ENCODE measurements around the gene MRPL54. TPM values are rescaled to one million over a fixed set of nuclear protein-coding genes. Genes with fewer than 3 reads are reported as not detected.

The MRPL54 gene
- total and polyA plus RNA-seq, 11 donors, result 58.9 to 153 (median 69.2) TPM

- ATAC-seq (no peak), DNase-seq (no peak)
- 79 to 90% (median 86%) methylated on average over 12 of the region's 12 CpGs for WGBS, 4 donors
- intact Hi-C loops (cut with DNase I), result loop anchor here in 1 of 10 donors (10.0 kb wide), 1 partner anchor 151 kb away; no protein-coding TSS in a partner anchor
- no peak for TF ChIP-seq POLR2A (IDR thresholded peaks at IDR 0.05)
- TF ChIP-seq, protein P1, sequence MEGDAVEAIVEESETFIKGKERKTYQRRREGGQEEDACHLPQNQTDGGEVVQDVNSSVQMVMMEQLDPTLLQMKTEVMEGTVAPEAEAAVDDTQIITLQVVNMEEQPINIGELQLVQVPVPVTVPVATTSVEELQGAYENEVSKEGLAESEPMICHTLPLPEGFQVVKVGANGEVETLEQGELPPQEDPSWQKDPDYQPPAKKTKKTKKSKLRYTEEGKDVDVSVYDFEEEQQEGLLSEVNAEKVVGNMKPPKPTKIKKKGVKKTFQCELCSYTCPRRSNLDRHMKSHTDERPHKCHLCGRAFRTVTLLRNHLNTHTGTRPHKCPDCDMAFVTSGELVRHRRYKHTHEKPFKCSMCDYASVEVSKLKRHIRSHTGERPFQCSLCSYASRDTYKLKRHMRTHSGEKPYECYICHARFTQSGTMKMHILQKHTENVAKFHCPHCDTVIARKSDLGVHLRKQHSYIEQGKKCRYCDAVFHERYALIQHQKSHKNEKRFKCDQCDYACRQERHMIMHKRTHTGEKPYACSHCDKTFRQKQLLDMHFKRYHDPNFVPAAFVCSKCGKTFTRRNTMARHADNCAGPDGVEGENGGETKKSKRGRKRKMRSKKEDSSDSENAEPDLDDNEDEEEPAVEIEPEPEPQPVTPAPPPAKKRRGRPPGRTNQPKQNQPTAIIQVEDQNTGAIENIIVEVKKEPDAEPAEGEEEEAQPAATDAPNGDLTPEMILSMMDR (IDR thresholded peaks at IDR 0.05), result no peak
- H3K27ac ChIP-seq, result no peak overlapping the region
- no peaks in the 10 kb centered on the region for H3K4me1 ChIP-seq
- H3K27me3 ChIP-seq, result no peaks in the 10 kb centered on the region
- H3K9me3 ChIP-seq, result no peaks in the 10 kb centered on the region
- H3K36me3 ChIP-seq, result peaks cover 0 to 2% (median 0%) of the 10 kb centered on the region in 9 donors
- no peak overlapping the region for H3K4me3 ChIP-seq
Measured at GRCh38 chr19:3773814-3774515, 11.5 kb downstream of the MRPL54 start.

DNA sequence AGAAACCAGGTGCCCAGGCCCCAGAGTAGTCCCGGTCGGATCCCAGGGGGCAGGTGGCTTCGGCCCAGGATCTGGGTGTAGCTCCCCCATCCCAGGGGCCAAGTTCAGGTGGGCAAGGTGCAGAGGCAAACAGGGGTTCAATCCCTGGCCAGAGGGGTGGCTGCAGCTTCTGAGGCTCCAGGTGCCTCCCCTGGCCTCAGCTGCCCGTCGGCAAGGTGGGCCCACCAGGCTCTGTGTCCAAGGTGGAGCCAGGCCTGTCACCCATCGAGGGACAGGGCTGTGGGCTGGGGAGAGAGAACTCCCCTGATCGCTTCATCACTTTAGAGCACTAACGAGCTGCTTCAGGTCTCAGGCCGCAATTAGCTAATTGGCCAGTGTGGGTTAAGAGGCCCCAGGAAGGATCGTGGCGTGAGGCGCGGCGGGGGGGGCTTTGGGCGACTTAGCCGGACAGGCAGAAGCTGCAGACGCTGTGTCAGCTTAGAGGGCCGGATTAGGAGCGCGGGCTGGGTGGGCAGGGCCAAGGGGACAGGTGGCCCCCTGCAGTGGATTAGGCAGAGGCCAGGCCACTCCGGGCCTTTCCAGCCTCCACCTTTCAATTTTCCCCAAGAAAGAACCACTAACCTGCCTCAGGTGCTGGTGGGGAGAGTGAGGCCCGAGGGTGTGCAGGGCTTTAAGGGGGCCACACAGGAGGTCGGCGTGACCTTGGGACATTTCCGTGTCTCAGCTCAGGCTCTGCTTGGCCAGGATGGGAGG is 12.3 kb downstream of the MRPL54 start:
- TF ChIP-seq POLR2A (IDR thresholded peaks at IDR 0.05), result no peak
- TF ChIP-seq, protein P1 (IDR thresholded peaks at IDR 0.05), result no peak
- Histone ChIP-seq H3K27me3 (no peaks in the 10 kb centered on the region), H3K27ac (no peak overlapping the region), H3K9me3 (no peaks in the 10 kb centered on the region), H3K36me3 (no peaks in the 10 kb centered on the region), H3K4me1 (no peaks in the 10 kb centered on the region), H3K4me3 (no peak overlapping the region)
- ATAC-seq (no peak), DNase-seq (no peak)
- intact Hi-C loops (cut with DNase I), result loop anchor here in 1 of 10 donors (10.0 kb wide), 1 partner anchor 150 kb away; no protein-coding TSS in a partner anchor
- 68 to 72% (median 70%) methylated on average over 15 to 25 of the region's 25 CpGs for WGBS, 4 donors

- no peak overlapping the region for H3K27ac ChIP-seq
- H3K4me3 ChIP-seq, result no peak overlapping the region
- H3K27me3 ChIP-seq, result no peaks in the 10 kb centered on the region
- 83% methylated on average over 2 of the region's 2 CpGs; no CpG with 5 or more reads in 2 of the 4 donors for WGBS, 4 donors
- DNase-seq, result no peak
- intact Hi-C loops (cut with DNase I), result loop anchor here in 1 of 10 donors (10.0 kb wide), 1 partner anchor 149 kb away; no protein-coding TSS in a partner anchor
- H3K36me3 ChIP-seq, result no peaks in the 10 kb centered on the region
- ATAC-seq, result no peak
- H3K9me3 ChIP-seq, result peaks cover 0 to under 1% (median 0%) of the 10 kb centered on the region in 12 donors
- H3K4me1 ChIP-seq, result no peaks in the 10 kb centered on the region
- TF ChIP-seq, protein P1 (IDR thresholded peaks at IDR 0.05), result no peak
- TF ChIP-seq POLR2A (IDR thresholded peaks at IDR 0.05), result no peak
Measured at GRCh38 chr19:3775374-3775711, 12.9 kb downstream of the MRPL54 start.

DNA sequence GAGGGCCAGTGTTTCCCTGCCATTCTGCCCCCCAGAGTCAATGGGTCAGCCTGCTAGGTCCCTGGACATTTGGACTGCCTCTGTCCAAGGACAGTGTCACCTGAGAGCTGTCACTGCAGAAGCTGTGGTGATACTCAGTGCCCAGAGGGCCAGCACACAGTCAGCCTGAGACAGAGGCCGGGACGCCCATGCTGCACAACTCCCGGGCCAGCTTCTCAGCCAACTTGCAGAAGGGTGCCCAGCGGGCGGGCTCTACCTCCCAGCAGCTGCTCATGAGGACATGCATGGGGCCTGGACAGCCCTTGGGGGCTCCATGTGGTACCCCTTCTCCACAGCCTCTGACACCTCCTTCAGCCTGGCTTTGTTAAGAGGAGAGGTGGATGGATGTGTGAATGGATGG is 13.3 kb downstream of the MRPL54 start:
- Histone ChIP-seq H3K36me3 (no peaks in the 10 kb centered on the region), H3K9me3 (peaks cover 0 to 6% (median 0%) of the 10 kb centered on the region in 12 donors), H3K4me1 (no peaks in the 10 kb centered on the region), H3K27ac (no peak overlapping the region), H3K4me3 (no peak overlapping the region), H3K27me3 (no peaks in the 10 kb centered on the region)
- DNase-seq (no peak), ATAC-seq (no peak)
- intact Hi-C loops (cut with DNase I), result loop anchor here in 1 of 10 donors (10.0 kb wide), 1 partner anchor 149 kb away; no protein-coding TSS in a partner anchor
- TF ChIP-seq POLR2A (IDR thresholded peaks at IDR 0.05), result no peak
- TF ChIP-seq, protein P1 (IDR thresholded peaks at IDR 0.05), result no peak
- 85 to 94% (median 92%) methylated on average over 4 to 5 of the region's 5 CpGs for WGBS, 4 donors

Data from heart left ventricle (tissue), 16 donors.